HG03064 (cell line): ENCODE measurements around the gene ZEB2.

Source experiments
- ATAC-seq: cut with Tn5 transposase; IDR thresholded peaks from one replicate; pipeline ENCODE4 v1.9.1; 2021; ENCODE audit warnings: low read depth; ENCODE audit not compliant: unreplicated experiment

The ZEB2 gene

DNA sequence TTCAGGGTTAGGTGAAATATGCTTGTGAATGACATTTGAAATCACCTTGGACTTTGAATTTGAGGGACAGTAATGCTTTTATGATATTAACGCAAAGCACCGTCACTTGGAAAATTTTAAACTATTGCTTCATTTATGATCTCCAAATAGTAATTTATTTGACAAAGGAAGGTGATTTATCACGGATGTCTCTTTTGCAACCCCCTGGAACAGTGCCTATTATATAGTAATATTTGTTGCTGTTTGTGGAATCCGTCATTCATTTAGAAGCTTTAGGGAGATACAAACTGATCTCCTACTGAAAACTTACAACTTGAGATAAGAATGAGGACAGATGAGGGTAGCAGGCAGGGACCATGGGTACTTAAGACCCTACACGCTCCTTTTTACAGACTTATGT is 10.7 kb upstream of the ZEB2 start:
- ATAC-seq, result no peak

DNA sequence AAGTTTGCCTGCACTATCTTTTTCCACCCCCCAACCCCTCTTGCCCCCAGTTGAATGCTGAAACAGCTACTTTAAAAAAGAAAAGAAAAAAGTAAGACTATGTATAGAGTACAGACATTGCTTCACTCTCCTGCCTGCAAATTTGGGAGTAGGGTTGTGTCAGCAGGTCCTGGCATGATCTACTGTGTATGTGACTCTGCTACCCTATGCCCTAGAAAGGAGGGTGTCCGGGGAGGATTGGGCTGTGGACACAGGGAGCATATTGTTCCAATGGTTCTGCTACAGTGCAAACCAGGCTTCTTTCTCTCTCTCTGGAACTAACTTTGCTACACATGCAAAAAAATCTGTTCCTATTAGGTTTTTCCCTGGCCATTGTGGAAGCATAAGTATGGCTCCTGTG is 9.9 kb upstream of the ZEB2 start:
- no peak for ATAC-seq

DNA sequence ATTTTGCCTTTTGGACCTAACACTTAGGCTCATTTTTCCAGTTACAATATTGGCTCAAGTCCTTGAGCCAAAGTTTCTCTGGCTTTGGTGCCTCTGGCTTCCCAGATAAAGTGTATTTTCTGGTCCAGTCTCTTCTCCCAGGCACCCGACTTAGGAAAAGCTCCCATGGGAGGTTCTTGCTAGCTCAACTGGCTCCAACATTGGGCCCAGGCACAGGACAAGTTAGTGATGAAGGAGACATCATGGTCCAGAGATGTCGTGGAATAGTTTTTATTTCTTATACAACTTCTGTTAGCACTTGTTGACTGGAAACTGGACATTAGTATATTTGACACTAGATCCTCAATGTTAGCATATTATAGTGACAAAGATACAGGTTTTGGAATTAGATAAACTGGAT is 8.2 kb upstream of the ZEB2 start:
- no peak for ATAC-seq

DNA sequence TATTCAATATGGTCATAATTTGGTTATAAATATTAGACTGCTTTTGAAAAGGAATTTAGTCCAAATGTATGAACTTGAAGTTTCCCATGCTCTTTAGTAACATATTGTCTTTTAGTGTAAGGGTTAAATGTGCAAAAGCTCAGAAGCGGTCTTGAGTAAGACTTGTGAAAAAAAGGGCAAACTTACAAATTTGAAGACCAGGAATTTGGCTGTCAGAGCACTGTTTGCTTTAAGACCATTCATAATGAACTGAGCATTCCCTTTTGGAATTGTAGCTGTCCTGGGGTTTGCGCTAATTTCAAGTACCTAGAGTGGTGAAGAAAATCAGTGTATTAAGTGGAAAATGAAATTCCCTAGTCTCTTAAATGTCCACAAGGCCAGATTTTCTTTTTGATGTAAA is 6.9 kb upstream of the ZEB2 start:
- ATAC-seq, result no peak

DNA sequence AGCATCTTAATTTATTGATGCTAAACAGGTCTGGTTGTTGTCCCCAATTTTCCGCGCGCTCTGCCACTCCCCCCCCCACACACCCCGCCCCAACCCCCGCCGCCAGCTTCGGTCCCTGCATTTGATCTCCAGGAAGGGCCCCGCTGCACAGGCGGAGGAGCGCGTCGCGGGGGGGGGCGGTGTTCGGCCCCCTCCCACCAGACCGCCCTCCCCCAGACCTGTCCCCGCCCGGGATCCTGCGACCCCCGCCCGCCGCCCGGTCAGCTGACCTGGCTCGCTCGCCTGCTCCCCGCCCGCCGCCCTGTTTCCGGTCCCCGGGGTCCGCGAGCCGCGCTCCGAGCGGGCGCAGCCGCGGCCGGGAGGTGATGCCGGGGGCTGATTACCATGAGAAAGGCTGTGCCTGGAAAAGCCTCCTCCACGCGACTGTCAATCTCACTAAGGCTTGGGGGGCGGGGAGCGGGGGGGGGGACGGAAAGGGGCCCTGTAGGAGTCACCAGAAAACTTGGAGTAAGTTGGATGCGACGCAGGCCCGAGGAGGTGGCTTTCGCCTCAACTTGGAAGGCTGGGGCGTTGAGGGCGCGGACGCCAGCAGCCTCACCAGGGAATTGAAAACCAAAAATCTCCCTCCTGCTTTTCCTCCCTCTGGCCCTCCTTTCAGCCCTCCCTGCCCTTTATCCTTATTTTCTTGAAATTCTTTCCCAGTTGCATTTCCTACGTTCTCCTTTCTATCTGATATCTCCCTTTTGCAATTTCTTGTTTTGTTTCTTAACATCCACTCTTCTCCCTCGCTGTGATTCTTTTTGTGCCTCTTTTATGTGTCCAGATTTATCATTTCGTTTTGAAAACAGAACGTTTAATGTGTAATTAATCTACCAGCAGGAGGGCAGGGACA is 4.4 kb upstream of the ZEB2 start:
- ATAC-seq, result no peak

DNA sequence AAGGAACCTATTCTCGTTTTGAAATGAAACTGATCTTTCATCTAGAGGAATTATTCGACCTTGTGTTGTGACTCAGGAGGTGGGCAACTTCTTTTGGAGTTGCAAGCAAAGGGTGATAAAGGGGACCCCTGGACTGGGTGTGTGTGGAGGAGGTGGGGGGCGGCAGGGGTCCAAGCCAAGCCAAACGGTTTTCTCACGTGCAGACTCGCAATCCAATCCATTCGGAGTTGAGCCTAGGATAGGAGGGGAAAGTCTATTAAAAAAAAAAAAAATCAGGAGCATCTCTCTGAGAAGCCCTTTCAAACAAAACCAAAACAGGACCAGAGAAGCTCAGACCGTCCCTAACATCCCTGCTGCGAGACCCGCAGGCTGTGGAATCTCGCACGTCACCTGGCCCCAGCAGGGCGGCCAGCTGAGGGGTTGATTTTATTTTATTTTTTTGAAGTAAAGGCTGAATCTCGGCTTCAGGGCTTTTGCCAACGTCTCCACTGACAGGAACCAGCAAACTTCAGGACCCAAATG is 3.7 kb upstream of the ZEB2 start:
- no peak for ATAC-seq

DNA sequence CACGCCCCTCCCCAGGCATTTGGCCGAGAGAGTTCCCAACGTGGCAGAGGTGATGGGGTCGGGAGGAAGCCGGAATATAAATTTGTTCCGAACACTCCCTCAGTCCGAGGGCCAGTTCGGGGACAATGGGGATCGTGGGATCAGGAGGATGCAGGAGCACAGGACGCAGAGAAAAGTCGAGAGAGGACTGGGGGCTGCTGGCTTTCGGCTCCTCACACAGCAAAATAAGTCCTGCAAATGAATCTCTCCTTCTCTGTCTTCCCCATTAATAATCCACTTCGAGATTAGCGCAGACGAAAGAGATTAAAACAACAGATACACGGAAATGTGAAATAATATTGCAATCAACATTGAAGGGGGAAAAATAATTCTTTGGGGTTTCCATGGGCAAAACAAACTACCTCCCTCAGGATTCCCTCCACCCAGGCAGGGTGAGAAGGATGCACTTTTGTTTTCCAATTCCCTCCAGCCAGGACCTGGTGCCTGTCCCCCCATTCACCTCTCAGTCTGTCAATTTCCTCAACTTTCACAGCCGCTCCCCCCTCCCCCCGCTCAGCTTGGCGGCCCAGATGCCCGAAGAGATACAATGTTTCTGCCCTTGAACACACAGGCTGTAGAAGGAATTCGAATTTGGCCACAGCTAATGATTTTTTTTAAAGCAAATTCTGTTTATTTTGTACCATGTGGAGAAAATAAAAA is 3.1 kb upstream of the ZEB2 start:
- ATAC-seq, result no peak

DNA sequence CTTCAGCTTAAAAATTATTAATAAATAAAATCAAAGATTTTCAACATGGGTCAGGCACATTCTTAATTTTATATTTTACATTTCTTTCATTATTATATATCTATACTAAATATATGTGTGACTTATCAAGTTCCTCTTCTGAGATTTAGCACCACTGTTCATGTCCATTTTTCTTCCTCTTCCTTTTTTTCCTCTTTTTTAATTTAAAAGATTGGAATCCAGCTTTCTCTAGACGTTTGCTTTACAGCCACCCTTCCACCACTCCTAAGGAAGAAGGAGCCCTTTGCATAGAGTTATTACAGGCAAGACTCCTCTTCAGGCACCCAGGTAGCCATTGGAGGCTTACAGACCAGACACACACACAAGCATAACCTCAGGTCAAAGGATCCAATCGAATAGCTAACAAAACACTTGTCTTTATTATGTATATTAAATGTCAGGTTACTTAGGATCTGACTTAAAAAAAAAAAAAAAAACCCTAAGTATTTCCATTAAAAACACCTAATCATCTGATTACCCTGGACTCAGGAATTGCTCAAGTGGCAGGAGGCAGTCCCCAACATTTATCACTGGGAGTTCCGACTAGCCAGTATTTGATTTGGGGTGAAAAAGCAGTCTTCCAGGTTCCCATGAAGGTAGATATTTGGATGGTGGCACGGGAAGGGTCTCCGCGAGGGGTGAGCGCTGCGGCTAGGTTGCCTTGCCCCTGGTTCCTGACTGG is 2.4 kb upstream of the ZEB2 start:
- ATAC-seq, result no peak

DNA sequence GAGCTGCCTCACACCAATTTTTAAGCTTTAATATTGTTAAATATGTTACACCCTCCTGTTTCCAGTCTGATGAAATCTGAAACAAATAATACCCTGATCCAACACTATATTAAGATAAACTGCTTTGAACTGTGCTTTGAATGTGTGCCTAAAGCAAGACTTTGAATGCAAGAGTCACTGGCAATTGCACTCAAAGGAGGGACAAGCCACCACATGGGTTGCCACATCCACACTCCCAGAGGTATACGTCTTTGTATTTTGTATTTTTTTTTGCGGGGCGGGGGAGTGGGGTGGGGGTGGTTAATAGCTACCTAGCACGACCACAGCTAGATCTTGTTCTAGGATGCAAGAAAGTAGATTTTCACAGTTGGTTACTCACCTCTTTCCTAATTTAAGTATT is 1.8 kb upstream of the ZEB2 start:
- no peak for ATAC-seq

DNA sequence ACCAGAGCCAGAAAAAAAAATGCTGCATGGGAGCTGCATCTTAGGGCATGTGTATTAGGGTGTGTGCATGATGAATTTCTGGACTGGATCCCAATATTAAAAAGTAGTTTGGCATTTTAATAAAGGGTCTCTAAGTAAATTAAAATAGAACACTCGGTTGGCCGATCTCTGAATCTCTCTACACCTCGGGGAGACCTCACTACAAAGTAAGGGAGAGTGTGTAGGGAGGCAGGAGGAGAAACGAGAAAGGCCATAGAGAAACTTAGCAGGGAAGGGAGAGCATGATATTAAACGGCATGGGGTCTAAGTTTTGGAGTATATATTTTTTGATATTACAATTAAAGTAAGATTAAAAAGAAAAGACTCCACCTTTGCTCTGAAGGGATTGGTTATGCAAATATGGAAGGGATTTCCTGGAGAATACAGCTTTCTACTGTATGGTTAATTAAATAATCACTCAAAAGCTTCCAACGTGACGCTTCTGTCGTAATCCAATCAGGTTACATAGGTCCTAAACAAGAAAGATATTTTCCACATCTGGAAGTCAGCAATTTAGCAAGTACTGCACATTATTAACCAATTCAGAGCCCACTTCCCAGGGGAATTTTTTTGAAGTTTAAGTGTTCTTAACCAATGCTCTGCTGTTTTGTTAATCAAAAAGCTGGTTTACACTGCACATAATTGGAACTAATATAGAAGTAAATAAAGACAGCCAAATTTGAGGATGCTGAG is 1.0 kb upstream of the ZEB2 start:
- ATAC-seq, result no peak

DNA sequence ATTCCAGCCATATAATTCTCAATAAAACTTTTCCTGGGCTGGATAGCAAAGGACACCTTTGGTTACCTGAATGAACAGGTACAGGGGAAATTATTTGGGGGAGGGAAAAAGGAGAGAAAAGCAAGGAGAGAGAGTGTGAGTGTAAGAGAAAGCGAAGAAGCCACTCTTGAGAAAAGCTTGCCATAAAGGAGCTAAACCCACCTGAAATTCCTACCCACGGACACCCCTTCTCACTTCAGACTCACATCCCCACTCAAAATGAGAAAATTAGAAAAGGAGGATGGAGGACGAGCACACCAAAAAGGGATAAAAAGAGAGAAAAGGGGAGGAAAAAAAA is 354 bp downstream of the ZEB2 start:
- ATAC-seq, result no peak

DNA sequence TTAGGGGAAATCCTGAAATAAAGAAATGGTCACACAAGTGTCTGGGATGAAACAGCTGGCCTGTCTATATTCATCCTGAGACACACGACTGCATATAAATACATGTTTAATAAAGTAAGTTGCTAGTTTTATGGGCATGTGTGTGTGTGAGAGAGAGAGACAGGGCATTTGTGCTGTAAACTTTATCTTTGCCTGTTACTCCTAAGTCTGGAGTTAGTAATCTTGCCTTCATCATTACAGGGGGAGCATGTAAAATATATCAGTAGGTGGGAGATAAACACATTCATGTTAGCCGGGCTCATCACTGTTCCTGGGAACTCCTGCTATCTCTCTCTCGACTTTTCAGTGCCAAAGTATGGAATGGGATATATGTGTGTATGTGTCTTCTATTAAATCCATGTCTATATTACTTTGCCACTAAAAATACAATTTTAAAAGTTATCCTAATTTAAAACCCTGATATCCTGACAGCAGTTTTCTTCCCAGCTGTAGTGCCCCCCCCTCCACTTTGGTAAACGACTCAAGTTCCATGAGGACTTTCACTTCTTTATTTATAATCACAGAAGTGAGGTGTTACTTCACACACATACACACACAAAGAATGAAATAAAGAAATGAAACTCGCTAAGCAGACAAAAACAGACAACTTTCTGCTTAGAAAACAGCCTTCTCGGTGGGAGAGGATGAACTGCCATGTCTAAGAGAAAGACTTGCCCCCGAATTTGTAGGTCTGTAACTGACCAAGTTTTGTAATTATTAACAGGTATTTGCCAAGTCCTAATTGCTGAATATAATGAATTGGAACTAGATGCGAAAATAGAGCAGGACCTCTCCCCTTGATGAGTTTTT is 947 bp downstream of the ZEB2 start:
- peak; percentile 48 for ATAC-seq

DNA sequence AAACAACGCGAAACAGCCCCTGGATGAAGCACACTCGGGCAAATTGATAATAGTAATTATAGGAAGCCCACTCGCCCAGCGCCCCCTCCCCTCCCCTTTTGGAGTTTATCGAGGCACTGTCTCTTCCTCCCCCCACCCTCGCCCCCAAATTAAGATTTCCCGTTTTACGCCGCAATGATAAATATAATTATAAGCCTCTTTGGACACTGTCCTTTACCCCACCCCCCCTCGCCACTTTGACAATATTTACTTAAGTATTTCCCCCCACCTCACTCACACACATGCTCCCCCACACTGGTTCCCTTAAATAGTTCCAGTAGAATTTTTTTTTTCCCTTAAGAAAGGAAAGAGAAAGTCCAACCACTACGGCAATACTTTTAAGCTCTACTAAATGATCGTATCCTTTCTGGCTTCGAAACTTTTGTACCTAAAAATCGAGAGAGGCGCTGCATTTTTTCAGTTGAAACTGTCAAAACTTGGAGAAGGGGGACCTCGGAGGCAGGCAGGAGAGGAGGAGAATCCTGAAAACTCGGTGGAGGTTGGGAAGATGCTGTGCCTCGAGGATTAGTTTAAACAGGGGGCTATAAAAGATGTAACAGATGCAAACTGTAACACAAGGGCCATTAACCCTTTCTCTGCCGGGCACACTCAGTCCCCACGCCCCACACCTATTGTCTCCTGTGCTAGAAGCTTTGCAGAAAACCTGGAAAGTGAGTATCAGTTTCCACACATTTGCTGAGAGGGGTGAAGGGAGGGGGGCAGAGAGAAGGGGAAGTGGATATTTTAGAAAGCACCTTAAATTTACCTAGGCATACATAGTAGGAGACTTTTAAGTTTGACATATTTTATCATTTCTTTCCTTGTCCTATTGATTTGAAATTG is 1.8 kb downstream of the ZEB2 start:
- ATAC-seq, result no peak

DNA sequence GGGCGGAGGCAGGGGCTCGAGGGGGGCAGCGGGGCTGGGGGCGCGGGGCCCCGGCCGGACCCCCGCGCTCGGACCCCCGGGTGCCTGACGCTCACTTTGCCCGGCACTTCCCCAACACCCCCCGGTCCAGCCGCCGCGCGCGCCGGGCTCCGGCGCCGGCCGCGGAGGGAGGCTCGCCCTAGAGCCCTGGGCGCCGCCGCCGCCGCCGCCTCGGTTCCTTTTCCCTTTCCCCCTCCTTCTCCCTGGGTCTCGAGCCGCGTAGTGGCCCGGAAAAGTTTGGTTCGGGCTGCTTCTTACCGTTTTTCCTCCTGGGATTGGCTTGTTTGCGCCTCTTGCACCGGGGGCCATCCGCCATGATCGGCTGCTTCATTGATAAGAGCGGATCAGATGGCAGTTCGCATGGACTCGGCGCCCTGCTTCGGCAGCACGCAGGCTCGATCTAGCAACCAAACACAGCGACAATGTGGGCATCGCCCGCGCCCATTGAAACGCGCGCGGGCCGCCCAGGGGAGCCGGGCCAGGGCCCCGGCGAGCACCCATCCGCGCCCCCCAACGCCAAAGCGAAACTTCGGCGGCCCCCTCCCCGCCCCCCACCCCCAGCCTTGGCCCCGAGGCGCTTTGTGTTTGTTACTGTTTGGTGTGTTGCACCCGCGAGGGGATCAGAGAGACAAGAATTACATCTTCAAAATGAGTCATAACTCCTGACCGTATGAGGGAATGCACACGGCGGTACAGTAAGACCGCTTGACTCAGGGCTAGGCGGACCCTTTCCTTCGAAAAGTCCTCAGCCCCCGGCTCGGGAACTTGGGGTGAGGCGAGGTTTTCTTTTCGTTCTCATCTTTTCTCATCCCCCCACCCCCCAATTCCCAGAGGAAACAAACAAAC is 2.7 kb downstream of the ZEB2 start:
- ATAC-seq, result peak; percentile 49

DNA sequence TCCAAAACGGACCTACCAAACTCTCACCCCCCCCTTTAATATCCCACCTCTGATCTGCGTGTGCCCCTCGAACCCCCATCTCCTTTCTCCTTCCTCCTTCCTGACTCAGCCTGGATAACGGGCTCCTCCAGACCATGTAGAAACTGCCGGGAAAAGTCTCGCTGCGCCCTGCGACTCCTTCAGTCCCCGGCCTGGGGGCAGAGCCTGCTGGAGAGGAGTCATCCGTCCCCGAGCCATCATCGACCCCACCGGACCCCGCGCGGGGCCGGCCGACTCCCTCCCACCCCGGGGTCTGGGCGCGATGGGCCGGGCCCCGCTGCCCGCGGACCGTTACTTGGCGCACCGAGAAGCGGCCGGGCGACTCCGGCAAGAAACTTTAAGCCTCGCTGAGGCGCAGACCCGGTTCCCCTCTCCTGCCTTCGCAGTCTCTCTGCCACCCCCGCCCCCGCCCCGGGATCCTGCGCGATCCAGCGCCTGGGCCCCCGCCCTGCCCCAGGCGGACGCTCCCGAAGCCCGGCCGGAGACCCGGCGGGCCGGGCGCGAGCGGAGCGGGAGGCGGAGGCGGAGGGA is 3.4 kb downstream of the ZEB2 start:
- peak; percentile 6 for ATAC-seq

DNA sequence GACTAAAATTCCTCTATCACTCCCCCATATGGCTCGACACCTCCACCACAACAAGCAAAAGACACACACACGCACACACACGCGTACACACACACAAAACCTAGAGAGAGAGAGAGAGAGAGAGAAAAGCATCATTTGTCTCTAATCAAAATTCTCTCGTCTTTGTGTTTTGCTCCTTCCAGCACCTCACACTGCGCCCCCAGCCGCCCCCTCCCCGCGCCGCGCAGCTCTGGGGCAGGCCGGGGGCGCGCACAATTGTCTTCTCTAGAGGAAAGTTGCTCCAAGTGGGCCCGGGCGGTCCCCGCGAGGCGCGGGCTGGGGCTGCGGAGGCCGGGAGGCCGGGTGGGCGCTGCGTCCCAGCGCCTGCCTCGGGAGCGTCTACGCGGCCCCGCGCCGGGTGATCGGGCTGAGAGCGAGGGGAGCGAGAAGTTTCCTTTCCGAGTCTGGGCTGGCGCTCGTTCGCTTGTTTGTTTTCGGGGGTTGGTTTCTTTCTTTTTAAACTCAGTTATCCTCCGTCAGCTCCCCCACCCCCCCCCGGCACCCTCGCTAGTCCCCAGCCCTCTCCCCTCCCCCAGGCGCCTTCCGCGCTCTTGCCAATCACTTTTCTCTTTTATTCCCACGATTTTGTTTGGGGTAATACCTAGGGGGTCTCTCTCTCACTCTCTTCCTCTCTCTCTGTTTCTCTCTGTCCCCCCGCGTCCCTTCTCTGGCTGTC is 4.1 kb downstream of the ZEB2 start:
- ATAC-seq, result no peak
